Measurements from ENCODE around the gene RNF111. TPM values are rescaled to one million over a fixed set of nuclear protein-coding genes. Genes with fewer than 3 reads are reported as not detected.

The RNF111 gene
- total and polyA plus RNA-seq, 9 of the 15 experiments (the other 6 are each of a cell fraction or from before 2014, with no cell fraction given) = 7.9 to 26.0 (median 14.4) TPM

DNA sequence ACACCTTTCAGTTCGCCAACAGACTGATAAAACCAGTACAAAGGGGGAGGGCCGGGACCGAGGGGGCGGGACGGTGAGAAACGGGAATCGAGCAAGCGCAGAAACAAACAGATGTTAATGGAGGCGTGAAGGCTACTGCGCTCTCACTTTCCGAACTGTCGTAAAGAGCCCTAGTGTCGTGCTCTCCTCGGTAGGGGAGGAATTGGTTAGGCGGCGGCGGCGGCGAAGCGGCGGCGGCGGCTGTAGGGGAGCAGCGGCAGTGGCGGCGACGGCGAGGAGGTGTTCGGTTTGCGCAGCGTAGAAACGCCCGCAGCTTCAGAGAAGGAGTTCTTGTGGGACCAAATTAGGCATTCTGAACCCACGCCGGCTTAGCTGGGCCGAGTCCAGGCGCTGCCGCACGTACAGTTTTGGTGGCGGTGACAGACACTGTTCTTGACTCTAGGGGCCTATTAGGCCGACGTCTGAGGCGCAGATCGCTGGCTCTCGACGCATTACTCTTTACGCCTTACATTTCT lies at the start of gene RNF111 (continued):
- no peak for TF ChIP-seq ZNF143 (CRISPR knock-in tag; IDR thresholded peaks at IDR 0.05)
- TF ChIP-seq YY1 (IDR thresholded peaks at IDR 0.05; ENCODE audit: borderline replicate concordance in 1 of 3, control insufficient read depth in 1 of 3, extremely low read depth in 1 of 3, insufficient read depth in 3 of 3, insufficient read length in 1 of 3, insufficient replicate concordance in 2 of 3, low read depth in 1 of 3, low read length in 2 of 3) = peak; percentile 16 to 82 (median 59)
- TF ChIP-seq FUS (optimal IDR thresholded peaks at IDR 0.05; ENCODE audit: low read depth, low read length) = no peak
- TF ChIP-seq GATAD2B (IDR thresholded peaks at IDR 0.05; ENCODE audit: borderline replicate concordance) = no peak
- TF ChIP-seq RB1 (IDR thresholded peaks at IDR 0.05; ENCODE audit: low read depth) = peak; percentile 31; the same call in 1 of the 2 replicates
- peak; percentile 75 for TF ChIP-seq TAF1 (IDR thresholded peaks at IDR 0.05; ENCODE audit: control insufficient read depth, extremely low read depth, insufficient read depth, low read length, severe bottlenecking)
- TF ChIP-seq LARP7 (IDR thresholded peaks at IDR 0.05) = no peak
- TF ChIP-seq, protein P1, sequence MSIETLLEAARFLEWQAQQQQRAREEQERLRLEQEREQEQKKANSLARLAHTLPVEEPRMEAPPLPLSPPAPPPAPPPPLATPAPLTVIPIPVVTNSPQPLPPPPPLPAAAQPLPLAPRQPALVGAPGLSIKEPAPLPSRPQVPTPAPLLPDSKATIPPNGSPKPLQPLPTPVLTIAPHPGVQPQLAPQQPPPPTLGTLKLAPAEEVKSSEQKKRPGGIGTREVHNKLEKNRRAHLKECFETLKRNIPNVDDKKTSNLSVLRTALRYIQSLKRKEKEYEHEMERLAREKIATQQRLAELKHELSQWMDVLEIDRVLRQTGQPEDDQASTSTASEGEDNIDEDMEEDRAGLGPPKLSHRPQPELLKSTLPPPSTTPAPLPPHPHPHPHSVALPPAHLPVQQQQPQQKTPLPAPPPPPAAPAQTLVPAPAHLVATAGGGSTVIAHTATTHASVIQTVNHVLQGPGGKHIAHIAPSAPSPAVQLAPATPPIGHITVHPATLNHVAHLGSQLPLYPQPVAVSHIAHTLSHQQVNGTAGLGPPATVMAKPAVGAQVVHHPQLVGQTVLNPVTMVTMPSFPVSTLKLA (conservative IDR thresholded peaks at IDR 0.05) = no peak; a peak in 1 of 4 replicates
- 0 out of 4 replicates have a peak, but pooled peaks of 1 of the 2 experiments have one; percentile 9 for TF ChIP-seq TBL1XR1 (IDR thresholded peaks at IDR 0.05; ENCODE audit: low read length in 2 of 2)
- TF ChIP-seq SMAD4 (CRISPR knock-in tag; conservative IDR thresholded peaks at IDR 0.05) = peak; percentile 41; the same call in 1 of the 2 replicates
- no peak for TF ChIP-seq MYC (IDR thresholded peaks at IDR 0.05; ENCODE audit: low read depth, low read length)
- TF ChIP-seq MYC (CRISPR knock-in tag; IDR thresholded peaks at IDR 0.05; ENCODE audit: borderline replicate concordance, low read depth) = peak; percentile 63; the same call in 1 of the 2 replicates
- TF ChIP-seq CBX1 (IDR thresholded peaks at IDR 0.05; ENCODE audit: low read depth) = no peak
- TF ChIP-seq, protein P2, sequence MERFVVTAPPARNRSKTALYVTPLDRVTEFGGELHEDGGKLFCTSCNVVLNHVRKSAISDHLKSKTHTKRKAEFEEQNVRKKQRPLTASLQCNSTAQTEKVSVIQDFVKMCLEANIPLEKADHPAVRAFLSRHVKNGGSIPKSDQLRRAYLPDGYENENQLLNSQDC (CRISPR knock-in tag; IDR thresholded peaks at IDR 0.05) = peak; percentile 82; the same call in 1 of the 2 replicates
- TF ChIP-seq ZNF444 (CRISPR knock-in tag; IDR thresholded peaks at IDR 0.05) = no peak
- TF ChIP-seq, protein P3, sequence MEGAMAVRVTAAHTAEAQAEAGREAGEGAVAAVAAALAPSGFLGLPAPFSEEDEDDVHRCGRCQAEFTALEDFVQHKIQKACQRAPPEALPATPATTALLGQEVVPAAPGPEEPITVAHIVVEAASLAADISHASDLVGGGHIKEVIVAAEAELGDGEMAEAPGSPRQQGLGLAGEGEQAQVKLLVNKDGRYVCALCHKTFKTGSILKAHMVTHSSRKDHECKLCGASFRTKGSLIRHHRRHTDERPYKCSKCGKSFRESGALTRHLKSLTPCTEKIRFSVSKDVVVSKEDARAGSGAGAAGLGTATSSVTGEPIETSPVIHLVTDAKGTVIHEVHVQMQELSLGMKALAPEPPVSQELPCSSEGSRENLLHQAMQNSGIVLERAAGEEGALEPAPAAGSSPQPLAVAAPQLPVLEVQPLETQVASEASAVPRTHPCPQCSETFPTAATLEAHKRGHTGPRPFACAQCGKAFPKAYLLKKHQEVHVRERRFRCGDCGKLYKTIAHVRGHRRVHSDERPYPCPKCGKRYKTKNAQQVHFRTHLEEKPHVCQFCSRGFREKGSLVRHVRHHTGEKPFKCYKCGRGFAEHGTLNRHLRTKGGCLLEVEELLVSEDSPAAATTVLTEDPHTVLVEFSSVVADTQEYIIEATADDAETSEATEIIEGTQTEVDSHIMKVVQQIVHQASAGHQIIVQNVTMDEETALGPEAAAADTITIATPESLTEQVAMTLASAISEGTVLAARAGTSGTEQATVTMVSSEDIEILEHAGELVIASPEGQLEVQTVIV (CRISPR knock-in tag; IDR thresholded peaks at IDR 0.05; ENCODE audit: borderline replicate concordance) = peak; percentile 96
- TF ChIP-seq, protein P4, sequence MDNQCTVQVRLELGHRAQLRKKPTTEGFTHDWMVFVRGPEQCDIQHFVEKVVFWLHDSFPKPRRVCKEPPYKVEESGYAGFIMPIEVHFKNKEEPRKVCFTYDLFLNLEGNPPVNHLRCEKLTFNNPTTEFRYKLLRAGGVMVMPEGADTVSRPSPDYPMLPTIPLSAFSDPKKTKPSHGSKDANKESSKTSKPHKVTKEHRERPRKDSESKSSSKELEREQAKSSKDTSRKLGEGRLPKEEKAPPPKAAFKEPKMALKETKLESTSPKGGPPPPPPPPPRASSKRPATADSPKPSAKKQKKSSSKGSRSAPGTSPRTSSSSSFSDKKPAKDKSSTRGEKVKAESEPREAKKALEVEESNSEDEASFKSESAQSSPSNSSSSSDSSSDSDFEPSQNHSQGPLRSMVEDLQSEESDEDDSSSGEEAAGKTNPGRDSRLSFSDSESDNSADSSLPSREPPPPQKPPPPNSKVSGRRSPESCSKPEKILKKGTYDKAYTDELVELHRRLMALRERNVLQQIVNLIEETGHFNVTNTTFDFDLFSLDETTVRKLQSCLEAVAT (IDR thresholded peaks at IDR 0.05) = no peak
- no peak for TF ChIP-seq NFATC3 (IDR thresholded peaks at IDR 0.05)
- TF ChIP-seq, protein P5, sequence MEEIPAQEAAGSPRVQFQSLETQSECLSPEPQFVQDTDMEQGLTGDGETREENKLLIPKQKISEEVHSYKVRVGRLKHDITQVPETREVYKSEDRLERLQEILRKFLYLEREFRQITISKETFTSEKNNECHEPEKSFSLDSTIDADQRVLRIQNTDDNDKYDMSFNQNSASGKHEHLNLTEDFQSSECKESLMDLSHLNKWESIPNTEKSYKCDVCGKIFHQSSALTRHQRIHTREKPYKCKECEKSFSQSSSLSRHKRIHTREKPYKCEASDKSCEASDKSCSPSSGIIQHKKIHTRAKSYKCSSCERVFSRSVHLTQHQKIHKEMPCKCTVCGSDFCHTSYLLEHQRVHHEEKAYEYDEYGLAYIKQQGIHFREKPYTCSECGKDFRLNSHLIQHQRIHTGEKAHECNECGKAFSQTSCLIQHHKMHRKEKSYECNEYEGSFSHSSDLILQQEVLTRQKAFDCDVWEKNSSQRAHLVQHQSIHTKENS (CRISPR knock-in tag; IDR thresholded peaks at IDR 0.05) = no peak
- no peak for TF ChIP-seq ARID2 (IDR thresholded peaks at IDR 0.05)
- no peak for TF ChIP-seq ZNF316 (IDR thresholded peaks at IDR 0.05)
- no peak for TF ChIP-seq ZNF140 (CRISPR knock-in tag; IDR thresholded peaks at IDR 0.05)

Measured in K562 (cell line).